Lung microvascular endothelial cell (primary cell): ENCODE results near the gene ACSF3. TPM values are rescaled to one million over a fixed set of nuclear protein-coding genes. Genes with fewer than 3 reads are reported as not detected.
"Not testable (repeated sequence)": the region's sequence is repeated elsewhere in the genome, so short reads cannot be mapped to it uniquely, and the experiment has no call there.

Experiments used
- DNase-seq, 2 donors: peaks; one replicate each; pipeline versions ENCODE4 v3.0.0 to v3.0.0-alpha.2; 2010; ENCODE audit warnings: low read depth in 2 of 2
- total RNA-seq: library from RNA; depleted of rRNA; stranded (reverse); fragments of >200 nt; gene quantifications from 2 replicates; pipeline ENCODE4 v1.2.1, GENCODE V29; 2014

Gene ACSF3
- total RNA-seq, 1 donor from 2014 or later, result 13.9 TPM

GRCh38 chr16:89073346-89074071, 20.1 kb upstream of the ACSF3 start:
- no peak for DNase-seq

GRCh38 chr16:89074072-89074674, 19.5 kb upstream of the ACSF3 start:
- not testable (repeated sequence) for DNase-seq

GRCh38 chr16:89074803-89075688, 18.6 kb upstream of the ACSF3 start:
- DNase-seq, result no peak

GRCh38 chr16:89076159-89076558, 17.5 kb upstream of the ACSF3 start:
- no peak for DNase-seq

- no peak for DNase-seq
Observed at GRCh38 chr16:89077076-89077475, 16.6 kb upstream of the ACSF3 start.

- DNase-seq, result no peak
Observed at GRCh38 chr16:89078172-89078571, 15.5 kb upstream of the ACSF3 start.

GRCh38 chr16:89079434-89079980, 14.1 kb upstream of the ACSF3 start:
- DNase-seq, result no peak

GRCh38 chr16:89080196-89080853, 13.3 kb upstream of the ACSF3 start:
- no peak for DNase-seq

GRCh38 chr16:89081556-89081955, 12.1 kb upstream of the ACSF3 start:
- no peak for DNase-seq

GRCh38 chr16:89084411-89084810, 9.2 kb upstream of the ACSF3 start:
- no peak for DNase-seq

- no peak for DNase-seq
Observed at GRCh38 chr16:89084814-89085612, 8.6 kb upstream of the ACSF3 start.

- no peak for DNase-seq
Observed at GRCh38 chr16:89085755-89086154, 7.9 kb upstream of the ACSF3 start.

GRCh38 chr16:89087922-89088497, 5.6 kb upstream of the ACSF3 start:
- DNase-seq, result no peak

GRCh38 chr16:89089120-89089519, 4.5 kb upstream of the ACSF3 start:
- no peak for DNase-seq

GRCh38 chr16:89090182-89090630, 3.4 kb upstream of the ACSF3 start:
- peak in 1 of 2 donors; percentile 26 for DNase-seq

GRCh38 chr16:89090669-89091426, 2.8 kb upstream of the ACSF3 start:
- peak in 1 of 2 donors; percentile 58 for DNase-seq

- no peak for DNase-seq
Observed at GRCh38 chr16:89092013-89092412, 1.6 kb upstream of the ACSF3 start.

GRCh38 chr16:89093252-89093601, 425 bp upstream of the ACSF3 start:
- not testable (repeated sequence) for DNase-seq

- DNase-seq, result peak; percentile 31 to 32
Observed at GRCh38 chr16:89094252-89094879, 714 bp downstream of the ACSF3 start.
